Mesodermal cell (in vitro differentiated cells): Measurements from ENCODE around the gene FAM3A. TPM values are rescaled to one million over a fixed set of nuclear protein-coding genes. Genes with fewer than 3 reads are reported as not detected.
"Not testable (repeated sequence)": the region's sequence is repeated elsewhere in the genome, so short reads cannot be mapped to it uniquely, and the experiment has no call there.

Experiments used
- H3K27ac ChIP-seq: 2 replicates; pipeline ENCODE4 v1.7.0; 2013; ENCODE audit warnings: mild to moderate bottlenecking, low read depth, low read length, moderate library complexity; ENCODE audit not compliant: severe bottlenecking
- H3K36me3 ChIP-seq: 2 replicates; pipeline ENCODE4 v1.7.1; 2013; ENCODE audit warnings: mild to moderate bottlenecking, low read length, moderate library complexity; ENCODE audit not compliant: control insufficient read depth, insufficient read depth
- H3K4me1 ChIP-seq: one replicate; pipeline ENCODE4 v1.7.1; 2013; ENCODE audit warnings: mild to moderate bottlenecking, low read length; ENCODE audit not compliant: insufficient read depth, control insufficient read depth, poor library complexity, severe bottlenecking
- H3K4me3 ChIP-seq: 2 replicates; pipeline ENCODE4 v1.7.0; 2013; ENCODE audit warnings: low read length, control low read depth, mild to moderate bottlenecking; ENCODE audit not compliant: insufficient read depth, poor library complexity, severe bottlenecking; ENCODE audit errors: extremely low read depth
- H3K9me3 ChIP-seq: 2 replicates; pipeline ENCODE4 v1.7.1; 2013; ENCODE audit warnings: mild to moderate bottlenecking, low read length, moderate library complexity; ENCODE audit not compliant: control insufficient read depth
- WGBS, 2 experiments: methylation state at CpG; one replicate each; pipeline ENCODE4 v1.1.5; 2013; ENCODE audit warnings: missing lambda C conversion rate in 2 of 2; ENCODE audit not compliant: insufficient coverage in 2 of 2; 5-methylcytosine and 5-hydroxymethylcytosine counted together
- polyA plus RNA-seq, 2 experiments: library from polyadenylated mRNA; stranded (reverse); fragments of 50-300 nt; gene quantifications; one replicate each; pipeline ENCODE4 v1.2.3, GENCODE V29; 2013

FAM3A gene
- polyA plus RNA-seq (2013, experiment 1 of 2), result 32.9 TPM
- polyA plus RNA-seq (2013, experiment 2 of 2), result 29.1 TPM

GRCh38 chrX:154515966-154516655 lies at the start of gene FAM3A:
TSS of gene FAM3A (minus strand) at chrX:154516232. CDS start at chrX:154515772, 460 bp downstream.
- H3K27ac ChIP-seq, result peak within 1 kb of the TSS; percentile 97
- no peaks in the 10 kb centered on the region for H3K9me3 ChIP-seq
- peaks cover 4% of the 10 kb centered on the region for H3K4me1 ChIP-seq
- no peaks in the 10 kb centered on the region for H3K36me3 ChIP-seq
- peak within 1 kb of the TSS; percentile 51 for H3K4me3 ChIP-seq
- 0% methylated on average over 23 to 39 of the region's 59 CpGs for WGBS, 2 experiments

GRCh38 chrX:154562295-154562694 lies 46.3 kb upstream of the FAM3A start:
- not testable (repeated sequence) for H3K4me3 ChIP-seq

GRCh38 chrX:154560326-154560725 lies 44.3 kb upstream of the FAM3A start:
- not testable (repeated sequence) for H3K4me1 ChIP-seq, H3K27ac ChIP-seq, H3K4me3 ChIP-seq, H3K36me3 ChIP-seq, H3K9me3 ChIP-seq
- no CpG with 5 or more reads among the region's 31 CpGs for WGBS, 2 experiments

More at GRCh38 chrX:154562295-154562694, 46.3 kb upstream of the FAM3A start:
- H3K36me3 ChIP-seq, H3K27ac ChIP-seq, H3K4me1 ChIP-seq, H3K9me3 ChIP-seq: not testable (repeated sequence)
- WGBS, 2 experiments, result no CpG with 5 or more reads among the region's 10 CpGs

GRCh38 chrX:154558896-154559295 lies 42.9 kb upstream of the FAM3A start:
- not testable (repeated sequence) for H3K36me3 ChIP-seq, H3K9me3 ChIP-seq, H3K4me1 ChIP-seq, H3K4me3 ChIP-seq, H3K27ac ChIP-seq
- WGBS, 2 experiments, result no CpG with 5 or more reads among the region's 21 CpGs

GRCh38 chrX:154558060-154558690 lies 42.1 kb upstream of the FAM3A start:
- H3K9me3 ChIP-seq, H3K4me1 ChIP-seq, H3K36me3 ChIP-seq, H3K27ac ChIP-seq, H3K4me3 ChIP-seq: not testable (repeated sequence)
- WGBS, 2 experiments, result 96% methylated on average over 4 of the region's 24 CpGs; no CpG with 5 or more reads in 1 of the 2 experiments

GRCh38 chrX:154552112-154552806 lies 36.2 kb upstream of the FAM3A start:
- not testable (repeated sequence) for H3K4me3 ChIP-seq, H3K36me3 ChIP-seq, H3K9me3 ChIP-seq, H3K27ac ChIP-seq, H3K4me1 ChIP-seq
- 60 to 92% methylated on average over 1 to 2 of the region's 18 CpGs for WGBS, 2 experiments

GRCh38 chrX:154549766-154550165 lies 33.7 kb upstream of the FAM3A start:
- H3K27ac ChIP-seq, result no peak overlapping the region
- H3K36me3 ChIP-seq, result peaks cover 5% of the 10 kb centered on the region
- H3K4me1 ChIP-seq, result no peaks in the 10 kb centered on the region
- no CpG with 5 or more reads among the region's 1 CpG for WGBS, 2 experiments
- H3K9me3 ChIP-seq, result no peaks in the 10 kb centered on the region
- H3K4me3 ChIP-seq, result no peak overlapping the region

GRCh38 chrX:154548028-154548316 lies 31.9 kb upstream of the FAM3A start:
- H3K36me3 ChIP-seq, result peaks cover 8% of the 10 kb centered on the region
- H3K4me3 ChIP-seq, result peak overlapping the region; percentile 65
- H3K4me1 ChIP-seq, result no peaks in the 10 kb centered on the region
- no peaks in the 10 kb centered on the region for H3K9me3 ChIP-seq
- H3K27ac ChIP-seq, result peak overlapping the region; percentile 80
- WGBS, 2 experiments, result 0 to 4% methylated on average over 5 to 7 of the region's 9 CpGs

GRCh38 chrX:154547245-154548027 lies 31.4 kb upstream of the FAM3A start, which contains the start of gene IKBKG:
TSS of gene IKBKG (plus strand) at chrX:154547620. CDS start at chrX:154552003, 4,383 bp downstream.
- whole genome bisulfite sequencing, 2 experiments, result 0% methylated on average over 20 to 28 of the region's 69 CpGs
- Histone ChIP-seq H3K9me3 (no peaks in the 10 kb centered on the region), H3K27ac (peak within 1 kb of the TSS; percentile 80), H3K36me3 (peaks cover 8% of the 10 kb centered on the region), H3K4me3 (peak within 1 kb of the TSS; percentile 65), H3K4me1 (peaks cover 2% of the 10 kb centered on the region)

- peak within 1 kb of the TSS; percentile 80 for H3K27ac ChIP-seq
- peaks cover 10% of the 10 kb centered on the region for H3K4me1 ChIP-seq
- 0 to 3% methylated on average over 7 to 17 of the region's 92 CpGs for WGBS, 2 experiments
- H3K9me3 ChIP-seq, result no peaks in the 10 kb centered on the region
- peak within 1 kb of the TSS; percentile 65 for H3K4me3 ChIP-seq
- peaks cover 8% of the 10 kb centered on the region for H3K36me3 ChIP-seq
Measured at GRCh38 chrX:154546354-154547244, 30.6 kb upstream of the FAM3A start, which contains the start of gene G6PD. TSS of gene G6PD (minus strand) at chrX:154546846. CDS start at chrX:154546155, 691 bp downstream.
